Endothelial cell of umbilical vein (primary cell): Measurements from ENCODE around the gene VPS8. TPM values are rescaled to one million over a fixed set of nuclear protein-coding genes. Genes with fewer than 3 reads are reported as not detected.

ENCODE experiments used
- BruUV-seq: library from RNA; stranded (reverse); fragments of 400-500 nt; replicated peaks from 2 replicates; lab custom pipeline; 2021; lab: Mats Ljungman, UMichigan
- CTCF ChIA-PET: fragments of 300-600, 350-600 bp; sonication (Branson Sonifier 250); formaldehyde crosslinking; loops from one replicate; lab custom pipeline; 2021; ENCODE audit warnings: antibody characterized with exemption, inconsistent platforms; lab: Charles Lee
- POLR2A ChIA-PET: fragments of 300-600, 350-600 bp; sonication (Branson Sonifier 250); formaldehyde crosslinking; loops from one replicate; lab custom pipeline; 2021; ENCODE audit warnings: antibody characterized with exemption, inconsistent platforms; lab: Charles Lee
- DNase-seq: peaks from one replicate; pipeline ENCODE4 v3.0.0-alpha.2; 2011; ENCODE audit warnings: low read depth, low spot score
- FAIRE-seq: peaks from 2 replicates; lab custom pipeline; 2011; peaks lifted over from hg19 to GRCh38; lab: Jason Lieb, UNC
- H2AFZ ChIP-seq: 2 replicates; pipeline ENCODE4 v1.6.0; 2012; ENCODE audit warnings: low read depth, low read length, control low read depth, inconsistent platforms
- H3K27ac ChIP-seq: 2 replicates; pipeline ENCODE4 v1.5.1; 2011; ENCODE audit warnings: low read depth, mild to moderate bottlenecking, control low read depth, low read length, moderate library complexity; ENCODE audit not compliant: insufficient read depth
- H3K27me3 ChIP-seq, 2 experiments: 2 replicates each; pipeline versions ENCODE4 v1.6.0 to v1.6.1; 2011; ENCODE audit warnings: low read length in 2 of 2, mixed read lengths in 1 of 2; ENCODE audit not compliant: control insufficient read depth in 2 of 2, insufficient read depth in 2 of 2
- H3K36me3 ChIP-seq, 2 experiments: 2 replicates in 1 of 2; 3 replicates in 1 of 2; pipeline ENCODE4 v1.5.1; 2011; ENCODE audit warnings: low read length in 2 of 2, mild to moderate bottlenecking in 1 of 2, moderate library complexity in 1 of 2; ENCODE audit not compliant: control insufficient read depth in 2 of 2, insufficient read depth in 2 of 2; ENCODE audit errors: extremely low read depth in 1 of 2
- H3K4me1 ChIP-seq: 3 replicates; pipeline ENCODE4 v1.5.1; 2011; ENCODE audit warnings: mild to moderate bottlenecking, low read length; ENCODE audit not compliant: control insufficient read depth, insufficient read depth; ENCODE audit errors: extremely low read depth
- H3K4me2 ChIP-seq: 2 replicates; pipeline ENCODE4 v1.6.1; 2011; ENCODE audit warnings: low read length, control low read depth, mixed read lengths; ENCODE audit not compliant: insufficient read depth
- H3K4me3 ChIP-seq, 3 experiments: fragments of 200-600 bp in 1 of 3; sonication (generic), shearing (Covaris generic) in 1 of 3; replicated peaks in 1 of 3; 2 replicates each; pipeline ENCODE4 v1.5.1; 2011 to 2016; ENCODE audit warnings: control low read depth in 3 of 3, low read length in 3 of 3, mild to moderate bottlenecking in 2 of 3, inconsistent platforms in 1 of 3, low read depth in 1 of 3, moderate library complexity in 1 of 3; ENCODE audit not compliant: insufficient read depth in 1 of 3
- H3K79me2 ChIP-seq: 2 replicates; pipeline ENCODE4 v1.6.0; 2012; ENCODE audit warnings: low read length, inconsistent platforms; ENCODE audit not compliant: control insufficient read depth, insufficient read depth
- H3K9ac ChIP-seq: replicated peaks from 2 replicates; pipeline ENCODE3; 2011; ENCODE audit warnings: low read length, control low read depth; ENCODE audit not compliant: insufficient read depth; ENCODE audit errors: extremely low read depth
- H3K9me1 ChIP-seq: replicated peaks from 3 replicates; pipeline ENCODE4 v1.6.0; 2011; ENCODE audit warnings: mild to moderate bottlenecking, low read length; ENCODE audit not compliant: control insufficient read depth, insufficient read depth; ENCODE audit errors: extremely low read depth
- H3K9me3 ChIP-seq: replicated peaks from 2 replicates; pipeline ENCODE4 v1.5.1; 2012; ENCODE audit warnings: low read length, inconsistent platforms; ENCODE audit not compliant: control insufficient read depth, insufficient read depth
- H4K20me1 ChIP-seq: replicated peaks from 2 replicates; pipeline ENCODE3; 2011; ENCODE audit warnings: mild to moderate bottlenecking, low read length; ENCODE audit not compliant: control insufficient read depth, insufficient read depth; ENCODE audit errors: extremely low read depth
- EZH2 ChIP-seq: IDR thresholded peaks from 2 replicates; pipeline ENCODE4 v1.6.1; 2012; ENCODE audit warnings: borderline replicate concordance, low read depth, mild to moderate bottlenecking, moderate library complexity, low read length, inconsistent platforms; ENCODE audit not compliant: severe bottlenecking
- FOS ChIP-seq: IDR thresholded peaks from 2 replicates; pipeline ENCODE4 v1.6.1; 2011; ENCODE audit warnings: mild to moderate bottlenecking, low read length, moderate library complexity, borderline replicate concordance; ENCODE audit not compliant: insufficient read depth
- GATA2 ChIP-seq: IDR thresholded peaks from 2 replicates; pipeline ENCODE4 v1.7.0; 2011; ENCODE audit warnings: low read depth, mild to moderate bottlenecking, moderate library complexity, mixed read lengths, low read length; ENCODE audit not compliant: insufficient read length, insufficient read depth
- JUN ChIP-seq: IDR thresholded peaks from 2 replicates; pipeline ENCODE4 v1.6.1; 2011; ENCODE audit warnings: borderline replicate concordance, low read depth; ENCODE audit not compliant: insufficient read length, insufficient read depth
- MYC ChIP-seq: IDR thresholded peaks from one replicate; pipeline ENCODE4 v1.6.1; 2011; ENCODE audit warnings: mild to moderate bottlenecking, low read depth, low read length
- POLR2A ChIP-seq: IDR thresholded peaks from 2 replicates; pipeline ENCODE4 v1.6.1; 2012; ENCODE audit warnings: low read depth, mild to moderate bottlenecking, control low read depth, low read length
- POLR2AphosphoS5 ChIP-seq: IDR thresholded peaks from 2 replicates; pipeline ENCODE4 v1.6.1; 2012; ENCODE audit warnings: low read depth, mild to moderate bottlenecking, control low read depth, low read length, moderate library complexity; ENCODE audit not compliant: insufficient read depth
- dilution Hi-C: fragments of 300-500 bp; cut with MboI; formaldehyde crosslinking; loops from one replicate; pipeline ENCODE4 v1.15.0; 2019; ENCODE audit warnings: low sequenced_read_pairs; ENCODE audit not compliant: extremely low pct_ligation_motif_present
- intact Hi-C: fragments of 100-400 bp; cut with micrococcal nuclease; formaldehyde crosslinking; loops from one replicate; pipeline ENCODE4 v1.10.0; 2022
- polyA plus RNA-seq, 4 experiments: library from polyadenylated mRNA; depleted of rRNA in 3 of 4; stranded (reverse) in 3 of 4; unstranded in 1 of 4; fragments of >200 nt; gene quantifications; 2 replicates each; pipeline versions ENCODE4 v1.2.1 to v1.2.3, GENCODE V29; 2011 to 2012; ENCODE audit warnings: missing spikeins in 1 of 4
- total RNA-seq: library from RNA; stranded (reverse); gene quantifications from 2 replicates; pipeline ENCODE4 v1.2.3, GENCODE V29; 2021
- TF ChIP-seq, protein P1 (sequence below), 2 donors: IDR thresholded peaks; 1 replicate in 1 of 2; 2 replicates in 1 of 2; pipeline ENCODE4 v1.5.1; 2011; ENCODE audit warnings: low read length in 2 of 2, mild to moderate bottlenecking in 2 of 2, moderate library complexity in 2 of 2, control low read depth in 1 of 2, inconsistent platforms in 1 of 2, low read depth in 1 of 2; ENCODE audit not compliant: insufficient read depth in 1 of 2; ENCODE audit errors: extremely low read depth in 1 of 2
- TF ChIP-seq, protein P2 (sequence below): IDR thresholded peaks from 2 replicates; pipeline ENCODE4 v1.6.1; 2011; ENCODE audit not compliant: insufficient read depth, insufficient read length

VPS8 gene
- total and polyA plus RNA-seq, 2 donors (not counting 3 experiments of a cell fraction or from before 2014, with no cell fraction given): 13.7 to 51.6 TPM

DNA sequence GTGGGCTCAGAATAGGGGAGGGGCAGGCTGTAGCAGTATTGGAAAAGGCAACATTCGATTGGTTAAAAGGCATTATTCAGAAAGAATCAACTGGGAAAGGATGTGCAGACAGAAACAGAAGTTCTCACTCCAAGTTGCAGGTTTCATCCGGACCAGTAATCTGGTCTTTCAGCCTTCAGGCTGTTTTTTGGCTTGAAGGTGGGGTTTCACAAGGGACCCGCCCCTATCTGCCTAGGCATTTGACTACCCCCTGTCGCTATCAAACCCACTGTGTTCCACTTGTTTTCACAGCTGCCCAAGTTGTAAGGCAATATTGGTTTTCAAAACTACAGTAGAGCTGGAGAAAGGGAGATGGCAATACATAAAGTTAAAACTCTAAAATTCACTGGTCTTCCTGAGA, 96.9 kb downstream of the VPS8 start:
- ChIA-PET POLR2A (no interaction called here), CTCF (no interaction called here)
- intact Hi-C loops: no loop called here
- Histone ChIP-seq H2AFZ (no peak overlapping the region), H4K20me1 (no peaks in the 10 kb centered on the region), H3K79me2 (no peaks in the 10 kb centered on the region), H3K4me3 (no peak overlapping the region), H3K4me2 (no peak overlapping the region), H3K27ac (no peak overlapping the region), H3K9me1 (no peaks in the 10 kb centered on the region), H3K27me3 (no peaks in the 10 kb centered on the region), H3K9me3 (no peaks in the 10 kb centered on the region), H3K36me3 (peaks cover 2% of the 10 kb centered on the region in 2 experiments), H3K4me1 (no peaks in the 10 kb centered on the region), H3K9ac (no peak overlapping the region)
- TF ChIP-seq FOS (no peak), EZH2 (no peak), POLR2A (no peak)
- TF ChIP-seq, protein P1, sequence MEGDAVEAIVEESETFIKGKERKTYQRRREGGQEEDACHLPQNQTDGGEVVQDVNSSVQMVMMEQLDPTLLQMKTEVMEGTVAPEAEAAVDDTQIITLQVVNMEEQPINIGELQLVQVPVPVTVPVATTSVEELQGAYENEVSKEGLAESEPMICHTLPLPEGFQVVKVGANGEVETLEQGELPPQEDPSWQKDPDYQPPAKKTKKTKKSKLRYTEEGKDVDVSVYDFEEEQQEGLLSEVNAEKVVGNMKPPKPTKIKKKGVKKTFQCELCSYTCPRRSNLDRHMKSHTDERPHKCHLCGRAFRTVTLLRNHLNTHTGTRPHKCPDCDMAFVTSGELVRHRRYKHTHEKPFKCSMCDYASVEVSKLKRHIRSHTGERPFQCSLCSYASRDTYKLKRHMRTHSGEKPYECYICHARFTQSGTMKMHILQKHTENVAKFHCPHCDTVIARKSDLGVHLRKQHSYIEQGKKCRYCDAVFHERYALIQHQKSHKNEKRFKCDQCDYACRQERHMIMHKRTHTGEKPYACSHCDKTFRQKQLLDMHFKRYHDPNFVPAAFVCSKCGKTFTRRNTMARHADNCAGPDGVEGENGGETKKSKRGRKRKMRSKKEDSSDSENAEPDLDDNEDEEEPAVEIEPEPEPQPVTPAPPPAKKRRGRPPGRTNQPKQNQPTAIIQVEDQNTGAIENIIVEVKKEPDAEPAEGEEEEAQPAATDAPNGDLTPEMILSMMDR (IDR thresholded peaks at IDR 0.05; ENCODE audit: extremely low read depth in 1 of 2, insufficient read depth in 1 of 2, low read depth in 1 of 2, low read length in 2 of 2): no peak
- DNase-seq: no peak
- BruUV-seq: no TSS peak
- FAIRE-seq: no peak
- dilution Hi-C loops: no loop called here

DNA sequence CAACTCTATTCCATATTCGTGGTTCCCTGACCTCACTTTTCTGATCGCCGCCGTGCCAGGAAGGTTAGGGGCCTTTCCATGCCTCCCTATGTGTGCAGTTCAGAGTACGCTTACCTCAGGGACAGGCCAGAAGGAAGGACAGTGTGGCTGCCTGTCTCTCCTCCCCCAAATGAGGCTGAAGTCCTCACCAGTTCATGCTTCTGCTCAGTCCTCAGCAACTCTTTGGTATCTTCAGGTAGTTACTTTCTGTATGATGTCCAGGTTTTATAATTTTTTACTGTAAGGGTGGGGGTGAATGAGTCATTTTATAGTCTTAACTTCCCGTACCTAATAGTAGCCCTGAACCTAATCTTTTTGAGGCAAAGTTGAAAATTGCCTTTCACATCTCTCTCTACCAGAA, 98.7 kb downstream of the VPS8 start:
- H3K79me2 ChIP-seq: no peaks in the 10 kb centered on the region
- FAIRE-seq (no peak), DNase-seq (no peak)
- ChIA-PET CTCF (no interaction called here), POLR2A (no interaction called here)
- no peak for TF ChIP-seq EZH2
- TF ChIP-seq MYC: no peak
- no peak for TF ChIP-seq POLR2AphosphoS5
- no peak for TF ChIP-seq FOS
- TF ChIP-seq, protein P1 (IDR thresholded peaks at IDR 0.05; ENCODE audit: extremely low read depth in 1 of 2, insufficient read depth in 1 of 2, low read depth in 1 of 2, low read length in 2 of 2): no peak
- no peak for TF ChIP-seq POLR2A
- no peak for TF ChIP-seq GATA2
- TF ChIP-seq JUN: no peak
- TF ChIP-seq, protein P2, sequence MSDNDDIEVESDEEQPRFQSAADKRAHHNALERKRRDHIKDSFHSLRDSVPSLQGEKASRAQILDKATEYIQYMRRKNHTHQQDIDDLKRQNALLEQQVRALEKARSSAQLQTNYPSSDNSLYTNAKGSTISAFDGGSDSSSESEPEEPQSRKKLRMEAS: no peak
- no peaks in the 10 kb centered on the region for H3K9me1 ChIP-seq
- intact Hi-C loops: no loop called here
- peaks cover 2% of the 10 kb centered on the region in 2 experiments for H3K36me3 ChIP-seq
- H2AFZ ChIP-seq: no peak overlapping the region
- no peak overlapping the region for H3K4me2 ChIP-seq
- no peak overlapping the region for H3K4me3 ChIP-seq
- no peaks in the 10 kb centered on the region for H4K20me1 ChIP-seq
- H3K27me3 ChIP-seq: no peaks in the 10 kb centered on the region
- dilution Hi-C loops: no loop called here
- H3K9me3 ChIP-seq: no peaks in the 10 kb centered on the region
- no TSS peak for BruUV-seq
- H3K4me1 ChIP-seq: no peaks in the 10 kb centered on the region
- H3K27ac ChIP-seq: no peak overlapping the region
- no peak overlapping the region for H3K9ac ChIP-seq
